ENCODE measurements around the gene GRK5.

GRK5 gene

GRCh38 chr10:119443441-119443840, 236.1 kb downstream of the GRK5 start:
- TF ChIP-seq CTCF (IDR thresholded peaks at IDR 0.05; ENCODE audit: low read depth, low read length, poor library complexity, severe bottlenecking), result no peak
- no peak for TF ChIP-seq EZH2phosphoT487 (IDR thresholded peaks at IDR 0.05; ENCODE audit: borderline replicate concordance, low read length)
- no peaks in the 10 kb centered on the region for H3K27me3 ChIP-seq (ENCODE audit: control insufficient read depth, low read length)
- H3K4me3 ChIP-seq (ENCODE audit: low read length), result no peak overlapping the region
- H3F3A ChIP-seq (ENCODE audit: control insufficient read depth, insufficient read depth), result no peaks in the 10 kb centered on the region
- no peaks in the 10 kb centered on the region for H3K9me2 ChIP-seq (replicated peaks; ENCODE audit: control insufficient read depth, low read length)
- no peaks in the 10 kb centered on the region for H4K20me1 ChIP-seq (ENCODE audit: control insufficient read depth, insufficient read depth, low read depth, low read length)
- no peaks in the 10 kb centered on the region for H3K36me3 ChIP-seq (ENCODE audit: control insufficient read depth, low read length)
- H3K9me3 ChIP-seq (ENCODE audit: control insufficient read depth, insufficient read depth, low read length), result no peaks in the 10 kb centered on the region
- no peaks in the 10 kb centered on the region for H3K79me2 ChIP-seq (ENCODE audit: control insufficient read depth, low read length)
- H3K4me1 ChIP-seq (ENCODE audit: control insufficient read depth, low read length), result peaks cover 28% of the 10 kb centered on the region
- H3K27ac ChIP-seq (ENCODE audit: low read depth, low read length), result no peak overlapping the region
- no peak overlapping the region for H3K4me2 ChIP-seq (ENCODE audit: low read length)

- no peaks in the 10 kb centered on the region for H3K9me2 ChIP-seq (replicated peaks; ENCODE audit: control insufficient read depth, low read length)
- H3K4me2 ChIP-seq (ENCODE audit: low read length), result no peak overlapping the region
- no peaks in the 10 kb centered on the region for H4K20me1 ChIP-seq (ENCODE audit: control insufficient read depth, insufficient read depth, low read depth, low read length)
- H3K4me1 ChIP-seq (ENCODE audit: control insufficient read depth, low read length), result peaks cover 28% of the 10 kb centered on the region
- no peaks in the 10 kb centered on the region for H3K79me2 ChIP-seq (ENCODE audit: control insufficient read depth, low read length)
- H3K4me3 ChIP-seq (ENCODE audit: low read length), result no peak overlapping the region
- no peaks in the 10 kb centered on the region for H3F3A ChIP-seq (ENCODE audit: control insufficient read depth, insufficient read depth)
- no peaks in the 10 kb centered on the region for H3K27me3 ChIP-seq (ENCODE audit: control insufficient read depth, low read length)
- no peaks in the 10 kb centered on the region for H3K36me3 ChIP-seq (ENCODE audit: control insufficient read depth, low read length)
- no peaks in the 10 kb centered on the region for H3K9me3 ChIP-seq (ENCODE audit: control insufficient read depth, insufficient read depth, low read length)
- no peak overlapping the region for H3K27ac ChIP-seq (ENCODE audit: low read depth, low read length)
- TF ChIP-seq EZH2phosphoT487 (IDR thresholded peaks at IDR 0.05; ENCODE audit: borderline replicate concordance, low read length) (no peak), CTCF (IDR thresholded peaks at IDR 0.05; ENCODE audit: low read depth, low read length, poor library complexity, severe bottlenecking) (no peak)
Observed at GRCh38 chr10:119443970-119444660, 236.7 kb downstream of the GRK5 start.

GRCh38 chr10:119444866-119445265, 237.5 kb downstream of the GRK5 start:
- no peak overlapping the region for H3K4me3 ChIP-seq (ENCODE audit: low read length)
- peaks cover 35% of the 10 kb centered on the region for H3K4me1 ChIP-seq (ENCODE audit: control insufficient read depth, low read length)
- no peaks in the 10 kb centered on the region for H3K27me3 ChIP-seq (ENCODE audit: control insufficient read depth, low read length)
- no peaks in the 10 kb centered on the region for H3F3A ChIP-seq (ENCODE audit: control insufficient read depth, insufficient read depth)
- no peaks in the 10 kb centered on the region for H3K79me2 ChIP-seq (ENCODE audit: control insufficient read depth, low read length)
- TF ChIP-seq EZH2phosphoT487 (IDR thresholded peaks at IDR 0.05; ENCODE audit: borderline replicate concordance, low read length) (no peak), CTCF (IDR thresholded peaks at IDR 0.05; ENCODE audit: low read depth, low read length, poor library complexity, severe bottlenecking) (no peak)
- H3K4me2 ChIP-seq (ENCODE audit: low read length), result no peak overlapping the region
- H3K27ac ChIP-seq (ENCODE audit: low read depth, low read length), result no peak overlapping the region
- H3K9me2 ChIP-seq (replicated peaks; ENCODE audit: control insufficient read depth, low read length), result no peaks in the 10 kb centered on the region
- H3K9me3 ChIP-seq (ENCODE audit: control insufficient read depth, insufficient read depth, low read length), result no peaks in the 10 kb centered on the region
- H4K20me1 ChIP-seq (ENCODE audit: control insufficient read depth, insufficient read depth, low read depth, low read length), result no peaks in the 10 kb centered on the region
- no peaks in the 10 kb centered on the region for H3K36me3 ChIP-seq (ENCODE audit: control insufficient read depth, low read length)
